ENCODE data around the gene RAD9A.

- TF ChIP-seq CTCF (conservative IDR thresholded peaks at IDR 0.05; ENCODE audit: low read depth, low read length) (no peak), EZH2 (IDR thresholded peaks at IDR 0.05; ENCODE audit: borderline replicate concordance, low read depth, low read length, poor library complexity, severe bottlenecking) (no peak)
These were observed 5.0 kb downstream of the RAD9A start for GRCh38 chr11:67396587-67397389.
